Epidermal melanocyte (primary cell): Measurements from ENCODE around the gene TCF7L1.

Experiments
- DNase-seq: peaks from one replicate; pipeline ENCODE4 v3.0.0; 2011; ENCODE audit warnings: low spot score; ENCODE audit not compliant: insufficient read length

TCF7L1 gene

DNA sequence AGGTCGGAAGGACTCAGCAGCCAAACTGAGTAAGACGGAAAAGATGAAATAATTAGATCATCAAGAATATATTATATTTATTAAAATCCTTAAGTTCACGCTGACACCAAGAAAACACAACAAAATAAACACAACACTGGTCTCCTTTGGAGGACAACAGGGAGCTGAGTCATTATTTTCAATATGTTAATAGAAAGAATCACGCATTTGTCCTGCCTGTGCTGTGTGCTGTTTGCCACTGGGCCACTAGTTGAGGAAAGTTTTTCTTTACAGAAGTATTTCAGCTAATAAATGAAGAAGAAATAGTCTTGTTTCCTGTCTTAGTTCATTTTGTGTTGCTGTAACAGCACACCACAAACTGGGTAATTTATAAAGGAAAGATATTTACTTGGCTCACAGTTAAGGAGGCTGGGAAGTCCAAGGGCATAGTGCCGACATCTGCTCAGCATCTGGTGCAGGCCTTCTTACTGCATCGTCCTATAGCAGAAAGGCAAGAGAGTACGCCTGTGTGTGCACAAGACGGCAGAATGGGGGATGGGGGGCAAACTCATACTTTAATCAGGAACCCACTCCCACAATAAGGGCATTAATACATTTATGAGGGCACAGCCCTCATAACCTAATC lies 88.0 kb downstream of the TCF7L1 start:
- no peak for DNase-seq

DNA sequence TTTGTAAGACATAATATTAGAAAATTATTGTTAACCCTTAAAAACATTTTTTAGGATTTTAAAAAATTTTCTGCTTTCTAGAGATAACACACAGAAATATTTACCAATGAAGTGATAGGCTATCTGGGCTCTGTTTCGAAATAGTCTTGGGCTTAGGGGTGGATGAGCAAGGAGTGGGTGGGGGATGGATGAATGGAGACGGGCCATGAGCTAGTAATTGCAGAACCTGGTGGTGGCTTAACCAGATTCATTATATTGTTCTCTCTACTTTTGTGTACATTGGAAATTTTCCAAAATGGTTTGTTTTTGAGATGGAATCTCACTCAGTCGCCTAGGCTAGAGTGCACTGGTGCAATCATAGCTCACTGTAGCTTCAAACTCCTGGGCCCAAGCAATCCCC lies 89.6 kb downstream of the TCF7L1 start:
- DNase-seq, result no peak

DNA sequence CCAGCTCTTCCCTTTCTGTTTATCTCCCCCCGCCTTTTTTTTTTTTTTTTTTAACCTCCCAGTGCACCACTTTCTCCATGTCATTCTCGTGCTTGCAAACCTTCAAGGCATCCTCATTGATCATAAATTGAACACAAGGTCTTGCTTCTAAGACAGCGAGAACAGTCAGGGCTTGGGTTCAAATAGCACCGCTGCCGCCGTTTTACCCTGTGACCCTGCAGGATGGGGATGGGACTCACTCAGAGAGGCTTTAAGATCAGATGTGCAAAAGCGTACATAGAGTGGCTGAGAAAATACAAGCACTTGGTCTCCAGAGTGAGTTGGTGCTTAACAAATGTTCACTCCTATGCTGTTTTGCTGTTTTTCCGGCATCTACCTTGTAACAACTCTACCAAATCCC lies 93.6 kb downstream of the TCF7L1 start:
- DNase-seq, result no peak

DNA sequence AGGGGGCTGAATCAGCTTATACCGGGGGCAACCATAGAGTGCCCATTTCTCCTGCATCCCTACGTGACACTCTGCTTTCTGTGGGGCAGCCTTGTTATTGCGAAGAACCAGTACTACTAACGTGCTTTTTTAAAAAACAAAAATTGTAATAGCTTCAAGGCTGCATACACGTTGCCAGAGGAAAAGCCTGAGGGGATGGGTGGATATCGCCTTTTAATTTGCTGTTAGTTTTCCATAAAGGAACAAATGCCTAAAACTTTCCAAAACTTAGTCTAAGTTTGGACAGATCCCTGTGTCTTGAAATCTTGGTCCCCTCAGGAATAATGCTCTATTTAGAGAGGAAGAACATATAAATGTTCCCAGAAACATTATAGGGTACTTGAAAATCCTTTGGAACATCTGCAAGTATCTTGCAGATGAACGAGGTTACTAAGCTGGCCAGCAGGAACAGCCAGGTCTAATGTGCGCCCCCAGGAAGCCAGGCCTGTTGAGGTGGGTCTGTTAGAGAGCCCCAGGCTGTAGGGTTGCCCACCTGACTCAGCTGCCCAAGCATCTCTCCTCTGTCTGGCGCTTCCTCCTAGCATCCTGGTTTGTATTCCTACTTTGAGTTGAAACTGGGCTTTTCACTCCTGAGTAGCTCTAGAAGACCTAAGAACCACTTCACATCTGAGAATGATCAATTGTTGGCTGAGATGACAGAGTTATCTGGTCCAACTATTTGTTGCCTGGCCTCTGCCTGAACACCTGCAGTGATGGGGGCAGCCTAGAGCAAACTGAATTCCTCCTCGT lies 97.7 kb downstream of the TCF7L1 start:
- no peak for DNase-seq

DNA sequence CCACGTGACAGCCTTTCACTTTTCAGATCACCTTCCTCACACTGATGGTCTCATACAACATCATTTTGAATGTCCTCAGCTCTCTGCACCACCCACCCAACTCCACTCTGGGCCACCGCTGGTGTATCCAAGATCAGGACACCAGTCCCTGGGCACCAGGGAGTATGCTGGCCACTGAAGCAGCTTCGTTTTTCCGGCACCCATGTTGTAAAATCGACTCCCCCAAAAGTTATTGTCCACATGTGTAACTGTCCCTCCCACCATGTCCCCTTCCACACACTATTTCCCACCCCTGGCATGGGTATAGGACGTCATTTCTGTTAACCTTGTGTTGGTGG lies 98.2 kb downstream of the TCF7L1 start:
- no peak for DNase-seq

DNA sequence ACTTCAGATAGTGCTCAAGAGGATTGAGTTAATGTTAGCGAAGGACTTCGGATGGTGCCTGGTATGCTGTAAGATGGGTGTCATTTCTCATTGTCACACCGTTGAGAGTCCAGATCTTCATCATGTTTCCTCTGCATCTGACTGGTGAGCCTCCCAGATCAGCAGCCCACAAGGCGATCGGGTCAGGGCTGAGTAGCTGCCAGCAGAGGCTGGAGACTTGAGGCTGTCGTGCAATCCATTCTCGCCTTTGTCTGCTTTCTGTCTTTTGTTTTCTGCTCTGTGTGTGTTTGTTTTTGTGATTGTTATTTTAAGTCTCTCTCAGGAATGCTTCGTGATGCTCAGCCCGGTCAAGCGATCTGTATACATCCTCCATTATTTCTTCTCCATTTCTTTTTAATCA lies 98.8 kb downstream of the TCF7L1 start:
- DNase-seq, result no peak

DNA sequence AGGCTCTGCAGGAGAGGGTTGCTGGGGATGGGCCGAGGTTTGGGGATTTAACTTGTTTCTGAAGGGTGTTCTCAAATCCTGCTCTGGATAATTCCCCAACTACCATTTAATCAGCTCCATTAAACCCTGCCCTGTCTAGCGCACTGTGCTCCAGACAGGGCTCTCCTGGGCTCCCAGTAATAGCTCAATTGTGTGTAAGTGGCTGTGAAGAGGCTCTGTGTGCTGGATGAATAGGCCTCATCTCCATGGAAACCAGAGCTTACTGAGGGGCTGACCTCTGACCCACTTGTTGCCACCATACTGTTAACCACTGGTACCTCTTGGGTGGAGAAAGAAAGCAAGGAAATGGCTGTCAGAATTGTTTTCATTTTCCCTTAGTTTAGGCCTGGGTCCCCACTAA lies 101.7 kb downstream of the TCF7L1 start:
- DNase-seq, result no peak

DNA sequence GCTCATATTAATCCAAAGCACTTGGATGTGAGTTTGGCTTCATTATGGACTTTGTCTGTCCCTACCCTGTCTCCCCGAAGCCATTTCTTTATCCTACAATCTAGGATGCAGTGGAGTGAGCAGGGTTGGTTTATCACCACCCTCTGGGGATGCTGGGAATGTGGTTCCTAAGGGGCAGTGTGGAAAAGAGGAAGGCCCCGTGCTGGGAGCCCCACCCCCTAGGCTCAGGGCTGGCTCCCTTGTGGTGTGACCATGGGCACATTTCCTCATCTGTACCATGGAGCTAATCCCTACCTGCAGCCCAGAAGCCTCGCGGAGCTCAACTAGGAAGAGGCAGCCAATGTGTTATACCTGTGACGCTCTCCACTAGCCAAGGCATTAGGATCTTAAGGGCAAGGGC lies 102.1 kb downstream of the TCF7L1 start:
- DNase-seq, result no peak

DNA sequence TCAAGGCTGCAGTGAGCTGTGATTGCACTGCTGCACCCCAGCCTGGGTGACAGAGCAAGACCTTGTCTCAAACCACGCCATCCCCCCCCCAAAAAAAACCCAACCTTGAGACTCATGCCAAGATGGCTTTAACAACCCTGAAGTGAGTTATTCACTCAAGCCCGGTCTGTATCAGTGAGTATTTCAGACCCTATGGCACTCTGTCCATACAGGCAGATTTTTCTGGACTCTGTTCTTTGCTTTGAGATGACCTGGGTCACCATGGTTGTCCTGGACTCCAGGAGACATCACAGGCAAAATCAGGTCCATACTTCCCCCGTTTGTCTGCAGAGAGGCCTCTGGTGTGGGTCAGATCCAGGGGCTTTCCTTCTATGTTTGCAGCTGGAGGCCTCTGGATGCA lies 102.9 kb downstream of the TCF7L1 start:
- no peak for DNase-seq

DNA sequence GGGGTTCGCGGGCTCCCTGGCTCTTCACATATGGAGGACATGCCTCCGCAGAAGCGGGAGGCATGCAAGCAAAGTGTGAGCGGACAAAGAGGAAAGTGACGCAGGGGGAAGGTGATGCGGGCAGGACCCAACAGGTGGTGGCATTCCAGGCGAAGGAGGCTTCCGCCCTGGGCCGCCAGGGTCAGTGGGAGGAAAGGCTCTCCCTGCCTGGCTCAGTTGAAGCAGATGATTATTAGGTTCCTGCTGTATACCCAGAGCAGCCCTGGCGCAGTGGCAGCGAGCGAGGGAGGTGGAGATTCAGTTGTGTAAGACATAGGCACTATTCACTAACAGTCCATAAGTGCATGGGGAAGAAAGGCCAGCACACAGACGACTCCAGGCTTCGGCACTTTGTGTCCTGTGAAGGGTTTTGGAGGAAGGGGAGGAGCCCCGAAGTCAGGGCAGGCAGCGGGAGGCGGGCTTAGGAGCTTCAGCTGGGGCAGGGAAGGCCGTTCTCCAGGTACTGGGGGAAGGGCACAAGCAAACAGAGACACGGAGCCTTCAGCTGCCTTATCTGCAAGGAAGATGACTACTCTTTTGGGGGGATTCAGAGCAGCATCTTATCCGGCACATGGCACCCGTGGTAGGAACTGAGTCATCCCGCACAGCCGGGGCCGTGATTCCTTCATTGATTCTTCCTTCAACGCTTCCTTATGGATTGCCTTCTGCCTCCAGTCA lies 104.8 kb downstream of the TCF7L1 start:
- no peak for DNase-seq

DNA sequence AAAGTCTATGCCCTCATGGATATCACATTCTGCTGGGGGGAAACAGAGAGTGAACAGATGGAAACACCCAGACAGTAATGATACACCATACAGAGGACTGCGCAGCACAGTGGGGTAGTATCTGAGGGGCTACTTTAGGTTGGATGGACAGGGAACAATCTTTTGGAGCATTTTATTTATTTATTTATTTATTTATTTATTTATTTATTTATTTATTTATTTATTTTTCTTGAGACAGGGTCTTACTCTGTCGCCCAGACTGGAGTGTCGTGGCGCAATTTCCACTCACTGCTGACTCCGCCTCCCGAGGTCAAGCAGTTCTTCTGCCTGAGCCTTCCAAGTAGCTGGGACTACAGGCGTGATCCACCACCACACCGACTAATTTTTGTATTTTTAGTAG lies 105.4 kb downstream of the TCF7L1 start:
- no peak for DNase-seq

DNA sequence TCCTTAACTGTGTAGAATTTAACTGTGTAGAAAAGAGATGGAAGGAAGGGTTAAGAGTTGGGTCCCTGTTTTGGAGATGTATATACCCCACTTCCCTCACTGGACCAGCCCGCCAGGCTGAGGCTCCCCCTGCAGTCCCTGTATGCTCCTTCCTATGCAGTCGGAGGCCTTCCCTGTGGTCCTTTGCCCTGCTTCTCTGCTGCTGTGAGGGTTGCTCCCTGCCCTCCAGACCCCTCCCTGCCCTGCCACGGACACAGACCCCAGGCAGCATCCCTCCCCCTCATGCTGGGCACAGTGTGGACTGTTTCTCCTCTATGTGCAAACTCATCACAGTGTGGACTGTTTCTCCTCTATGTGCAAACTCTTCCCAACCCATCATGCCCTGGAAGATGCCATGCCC lies 105.9 kb downstream of the TCF7L1 start:
- DNase-seq, result no peak

DNA sequence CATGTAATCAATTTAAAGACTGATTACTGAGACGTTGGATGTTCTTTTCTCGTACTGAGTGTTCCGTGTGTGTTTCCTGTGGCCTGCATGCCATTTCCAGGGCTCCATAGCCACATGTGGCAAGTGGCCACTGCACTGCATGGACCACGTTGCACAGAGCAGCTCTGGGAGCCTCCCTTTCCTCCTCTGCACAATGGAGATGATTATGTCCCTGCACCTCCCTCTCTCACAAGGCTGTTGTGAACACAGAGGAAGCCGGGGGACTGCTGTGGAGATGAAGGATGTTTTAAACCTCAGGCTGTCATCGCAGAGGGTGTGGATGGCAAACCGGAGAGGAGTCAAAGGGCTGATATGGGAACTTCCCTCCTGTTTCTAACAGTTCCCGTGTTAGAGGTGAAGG lies 106.9 kb downstream of the TCF7L1 start:
- no peak for DNase-seq

DNA sequence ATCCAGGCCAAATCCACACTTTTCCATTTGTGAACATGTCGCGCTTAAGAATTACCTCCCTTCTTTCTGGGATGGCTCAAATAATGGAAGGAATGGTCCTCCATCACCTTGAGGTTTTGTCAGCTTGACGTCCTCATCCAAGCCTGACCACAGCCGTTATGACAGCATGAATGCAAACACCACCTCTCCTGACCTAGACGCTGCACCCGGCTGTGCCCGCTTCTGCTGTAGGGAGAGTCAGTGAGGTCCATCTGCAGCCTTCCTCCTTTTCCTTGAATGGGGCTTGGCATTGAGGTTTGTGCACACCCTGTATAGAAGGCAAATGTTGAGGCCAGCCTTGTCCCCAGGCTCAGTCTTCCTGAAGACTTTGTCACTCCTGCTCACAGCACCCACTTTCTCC lies 109.1 kb downstream of the TCF7L1 start:
- DNase-seq, result no peak

DNA sequence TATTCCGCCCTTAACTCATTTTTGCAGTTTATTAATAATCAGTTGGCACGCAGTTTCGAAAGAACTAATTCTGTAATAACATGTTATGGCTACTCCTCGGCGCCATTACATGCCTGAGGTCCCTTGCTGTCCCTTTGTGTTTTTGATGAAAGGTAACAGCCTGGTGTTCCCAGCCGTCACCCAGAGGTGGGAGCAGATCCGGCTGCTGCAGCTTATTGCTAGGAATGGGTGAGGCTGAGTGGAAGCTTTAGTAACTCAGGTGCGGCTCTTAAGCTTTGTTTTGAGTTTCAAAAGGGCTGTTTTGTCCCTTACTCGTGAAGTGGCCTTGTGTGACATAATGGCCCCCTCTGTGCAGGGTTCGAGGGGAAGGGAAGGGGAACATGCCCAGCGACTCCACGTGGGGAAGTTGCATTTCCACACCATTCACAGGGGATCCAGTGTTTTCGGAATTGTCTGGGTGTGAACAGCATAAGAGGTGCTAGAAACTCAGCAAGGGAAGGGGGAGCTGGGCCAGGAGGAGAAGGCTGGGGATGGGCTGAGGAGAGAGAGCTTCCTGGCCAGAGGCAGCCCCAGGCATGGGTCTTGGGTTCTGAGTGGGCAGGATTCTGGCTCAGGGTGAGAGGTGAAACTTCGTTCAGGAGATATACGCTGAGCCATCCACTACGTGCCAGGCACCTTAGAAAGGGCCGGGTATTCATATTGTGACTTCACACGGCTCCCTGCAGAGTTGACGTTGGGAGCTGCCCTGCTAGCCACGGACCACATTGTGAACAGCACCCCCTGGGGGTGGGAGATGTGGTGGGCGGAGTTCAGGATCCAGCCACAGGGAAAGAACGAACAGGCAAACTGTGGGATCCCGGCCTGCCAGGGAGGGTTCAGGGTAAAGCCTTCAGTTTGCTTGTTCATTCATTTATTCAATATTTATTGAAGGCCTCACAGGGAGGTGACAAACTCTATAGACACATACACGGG lies 110.2 kb downstream of the TCF7L1 start:
- DNase-seq, result no peak

DNA sequence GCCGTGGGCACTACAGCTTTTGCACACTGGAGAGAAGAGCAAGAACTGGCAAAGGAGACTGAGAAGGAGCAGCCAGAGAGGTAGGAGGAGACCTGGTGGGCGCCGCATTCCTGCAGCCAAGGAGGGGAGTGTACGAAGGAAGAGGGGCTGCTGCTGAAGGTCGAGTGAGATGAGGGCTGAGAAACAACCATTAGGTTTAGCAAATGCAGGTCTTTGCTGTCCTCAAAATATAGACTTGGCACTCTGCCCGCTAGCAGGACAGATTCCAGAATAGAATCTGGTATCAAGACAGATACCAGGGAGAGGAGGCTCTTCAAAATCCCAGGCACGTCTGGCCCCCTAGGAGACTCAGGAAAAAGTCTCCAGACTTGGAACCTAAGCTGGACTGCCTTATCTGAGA lies 111.6 kb downstream of the TCF7L1 start:
- no peak for DNase-seq

DNA sequence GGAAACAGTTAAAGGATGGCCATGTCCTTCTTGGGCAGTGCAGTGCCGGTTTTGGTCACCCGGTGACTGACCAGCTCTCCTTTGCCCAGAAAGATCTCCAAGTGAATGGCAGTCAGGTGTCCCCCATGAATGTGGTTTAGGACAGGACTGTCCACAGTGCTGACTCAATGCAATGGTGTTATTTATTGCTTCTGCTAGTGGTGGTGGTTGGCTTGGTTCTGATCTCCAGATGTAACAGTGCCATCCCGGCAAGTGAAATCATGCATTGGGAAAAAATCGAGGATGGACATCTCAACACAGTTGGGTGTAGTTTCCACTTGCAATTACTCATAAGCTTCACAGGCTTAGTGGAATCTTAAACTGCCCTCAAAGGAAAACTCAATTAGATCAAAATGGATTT lies 112.7 kb downstream of the TCF7L1 start:
- DNase-seq, result no peak

DNA sequence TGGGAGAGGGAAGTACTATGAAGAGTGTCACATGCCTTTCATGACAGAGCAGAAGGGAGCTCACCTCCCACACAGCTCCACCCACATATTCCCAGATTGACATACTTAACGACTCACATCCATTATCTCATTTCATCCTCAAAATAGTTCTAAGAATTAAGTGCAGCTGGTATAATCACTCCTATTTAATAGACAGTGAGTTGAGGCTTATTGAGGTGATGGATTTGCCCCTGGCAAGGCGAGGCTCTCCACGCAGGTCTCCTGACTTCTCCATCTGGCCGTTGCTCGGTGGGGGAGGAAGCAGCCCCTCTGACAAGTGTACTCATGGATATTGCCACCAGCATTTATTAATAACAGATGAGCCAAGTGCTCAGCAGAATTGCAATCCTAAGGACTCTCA lies 113.2 kb downstream of the TCF7L1 start:
- no peak for DNase-seq

DNA sequence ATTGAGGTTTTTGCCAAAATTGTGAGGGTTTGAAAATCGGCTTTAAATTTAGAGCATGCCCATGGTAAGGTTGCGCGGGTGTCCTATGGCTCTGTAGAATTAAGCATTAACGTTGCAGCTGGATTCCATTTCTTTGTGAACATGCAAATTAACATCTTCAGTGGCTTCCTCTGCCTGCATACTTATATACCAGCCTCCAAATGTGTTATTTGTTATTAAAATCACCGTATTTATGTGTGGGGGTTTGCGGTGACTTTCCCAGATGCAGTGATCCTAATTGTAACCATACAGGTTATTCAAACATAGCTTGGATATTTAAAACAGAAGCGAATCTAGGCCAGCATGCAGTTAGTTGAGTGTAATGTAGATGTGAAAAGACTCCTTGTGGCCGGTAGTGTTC lies 114.4 kb downstream of the TCF7L1 start:
- no peak for DNase-seq

DNA sequence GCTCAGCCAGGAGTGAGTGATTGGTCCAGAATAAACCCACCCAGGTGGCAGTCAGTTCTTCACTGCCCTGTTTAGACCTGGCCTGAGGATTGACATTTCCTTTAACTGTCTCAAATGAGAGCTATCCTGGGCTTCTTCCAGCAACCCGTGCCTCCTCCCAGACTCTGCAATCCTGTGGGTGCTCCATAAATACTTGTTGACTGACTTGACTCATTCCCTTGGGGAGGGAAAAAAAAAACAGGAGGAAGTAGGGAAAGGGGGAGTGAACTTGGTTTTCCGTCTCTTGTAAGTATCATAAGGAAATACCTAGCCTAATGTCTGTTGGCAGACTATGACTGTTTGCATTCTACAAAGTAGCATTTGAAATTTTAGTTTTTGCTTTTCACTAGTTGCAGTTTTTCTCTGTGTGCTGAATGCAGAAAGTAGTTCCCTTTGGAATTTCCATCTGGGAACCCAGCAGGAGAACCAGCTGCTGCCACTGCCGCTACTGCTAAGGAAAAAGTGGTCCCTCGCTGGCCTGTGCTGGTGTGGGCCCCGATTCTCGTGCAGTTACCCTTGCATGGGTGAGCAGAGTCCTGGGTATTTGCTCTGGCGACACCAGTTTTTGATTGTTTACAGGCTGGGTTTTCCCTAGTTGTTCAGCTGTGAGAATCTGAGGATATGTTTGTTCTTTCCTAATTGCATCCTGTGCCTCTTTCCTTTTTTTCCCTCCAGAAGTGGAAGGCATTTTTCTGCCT lies 115.7 kb downstream of the TCF7L1 start:
- peak; percentile 30 for DNase-seq

DNA sequence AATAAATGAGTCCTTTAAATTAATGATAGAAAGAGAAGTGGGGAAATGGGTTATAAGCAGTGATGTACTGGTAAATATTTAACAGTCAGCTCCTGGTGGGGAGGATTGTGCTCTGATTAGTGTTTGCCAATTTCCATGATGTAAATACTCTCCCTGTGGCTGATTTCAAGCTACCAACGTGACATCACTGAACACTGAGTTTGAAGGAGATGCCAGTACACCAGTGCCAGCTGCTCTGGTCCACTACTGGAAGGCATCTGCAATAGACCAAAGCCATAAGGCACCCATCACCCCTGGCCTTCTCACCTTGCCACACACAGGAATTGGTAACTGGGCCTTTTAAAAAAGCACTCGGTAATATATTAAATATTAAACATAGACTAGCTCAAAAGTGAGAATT lies 116.9 kb downstream of the TCF7L1 start:
- DNase-seq, result no peak
